HepG2 (cell line): ENCODE data around the gene TMEM117. TPM values are rescaled to one million over a fixed set of nuclear protein-coding genes. Genes with fewer than 3 reads are reported as not detected.

Source experiments
- ATAC-seq: fragments of 200-7000 bp; cut with Tn5 transposase; 3 replicates; pipeline ENCODE4 v1.9.1; 2020; ENCODE audit warnings: mild to moderate bottlenecking, moderate library complexity
- BruUV-seq: library from RNA; stranded (reverse); fragments of 400-500 nt; replicated peaks from 2 replicates; lab custom pipeline; 2021; lab: Mats Ljungman, UMichigan
- CTCF ChIA-PET: fragments of 300-600 bp; formaldehyde crosslinking; extraction: SDS; loops from one replicate; lab custom pipeline; 2021; ENCODE audit warnings: low total read pairs, inconsistent platforms, low intra/inter-chr PET ratio; lab: Yijun Ruan, JAX
- POLR2A ChIA-PET: fragments of 350-600 bp; sonication (Branson Sonifier 250); formaldehyde crosslinking; loops from one replicate; lab custom pipeline; 2020; ENCODE audit warnings: antibody characterized with exemption, inconsistent platforms; lab: Yijun Ruan, JAX
- DNase-seq: peaks from one replicate; pipeline ENCODE4 v3.0.0-alpha.2; 2015; ENCODE audit warnings: low spot score
- FAIRE-seq: peaks from 3 replicates; lab custom pipeline; 2011; peaks lifted over from hg19 to GRCh38; lab: Jason Lieb, UNC
- H2AFZ ChIP-seq: one replicate; pipeline ENCODE4 v1.6.1; 2011; ENCODE audit warnings: low read length, inconsistent platforms
- H3K27ac ChIP-seq: fragments of 300-600 bp; 3 replicates; pipeline ENCODE4 v1.8.0; 2011; ENCODE audit warnings: mixed run types, mild to moderate bottlenecking, mixed read lengths, low read length, inconsistent platforms; ENCODE audit not compliant: insufficient read depth; ENCODE audit errors: extremely low read length
- H3K27me3 ChIP-seq, 2 experiments: fragments of 200-600 bp in 1 of 2; 2 replicates in 1 of 2; 3 replicates in 1 of 2; pipeline versions ENCODE4 v1.6.0 to v1.8.0; 2011; ENCODE audit warnings: low read length in 2 of 2, mild to moderate bottlenecking in 2 of 2, moderate library complexity in 2 of 2, inconsistent platforms in 1 of 2; ENCODE audit not compliant: insufficient read depth in 2 of 2, control insufficient read depth in 1 of 2
- H3K36me3 ChIP-seq, 2 experiments: fragments of 200-600 bp in 1 of 2; replicated peaks in 1 of 2; 2 replicates in 1 of 2; 3 replicates in 1 of 2; pipeline versions ENCODE4 v1.5.1 to v1.8.0; 2011; ENCODE audit warnings: low read length in 2 of 2, inconsistent platforms in 1 of 2; ENCODE audit not compliant: insufficient read depth in 2 of 2, control insufficient read depth in 1 of 2
- H3K4me1 ChIP-seq: 2 replicates; pipeline ENCODE4 v1.5.1; 2012; ENCODE audit warnings: low read length, inconsistent platforms; ENCODE audit not compliant: insufficient read depth
- H3K4me2 ChIP-seq: 2 replicates; pipeline ENCODE4 v1.6.0; 2011; ENCODE audit warnings: low read depth, low read length, inconsistent platforms
- H3K4me3 ChIP-seq, 3 experiments: fragments of 200-600 bp in 1 of 3; sonication (generic), shearing (Covaris generic) in 1 of 3; replicated peaks in 1 of 3; 2 replicates each; pipeline ENCODE4 v1.5.1; 2011 to 2016; ENCODE audit warnings: low read length in 3 of 3, inconsistent platforms in 2 of 3, low read depth in 2 of 3, mild to moderate bottlenecking in 2 of 3, control low read depth in 1 of 3, mixed read lengths in 1 of 3; ENCODE audit not compliant: insufficient read depth in 1 of 3
- H3K79me2 ChIP-seq: one replicate; pipeline ENCODE4 v1.6.1; 2011; ENCODE audit warnings: low read length, inconsistent platforms; ENCODE audit not compliant: insufficient read depth
- H3K9ac ChIP-seq: 2 replicates; pipeline ENCODE4 v1.6.0; 2011; ENCODE audit warnings: mild to moderate bottlenecking, low read depth, low read length, inconsistent platforms; ENCODE audit not compliant: insufficient read depth
- H3K9me3 ChIP-seq: 2 replicates; pipeline ENCODE4 v1.5.1; 2012; ENCODE audit warnings: mild to moderate bottlenecking, low read length
- H4K20me1 ChIP-seq: 2 replicates; pipeline ENCODE4 v1.6.0; 2011; ENCODE audit warnings: inconsistent platforms, mild to moderate bottlenecking, low read length, moderate library complexity; ENCODE audit not compliant: insufficient read depth
- ATM ChIP-seq: fragments of 450-650 bp; IDR thresholded peaks from 2 replicates; pipeline ENCODE4 v1.7.1; 2017; ENCODE audit warnings: mild to moderate bottlenecking, borderline replicate concordance
- DDIT3 ChIP-seq: sonication (generic); formaldehyde crosslinking; IDR thresholded peaks from 2 replicates; pipeline ENCODE4 v1.4.0; 2020; ENCODE audit warnings: mild to moderate bottlenecking, missing genetic modification reagents
- FOSL1 ChIP-seq: sonication (generic); formaldehyde crosslinking; IDR thresholded peaks from 2 replicates; pipeline ENCODE4 v1.9.0; 2021; ENCODE audit warnings: missing genetic modification reagents, borderline replicate concordance
- HBP1 ChIP-seq: IDR thresholded peaks from 2 replicates; pipeline ENCODE4 v1.6.1; 2016; ENCODE audit warnings: low read depth, control low read depth
- HDAC2 ChIP-seq: sonication (generic); formaldehyde crosslinking; IDR thresholded peaks from 2 replicates; pipeline ENCODE4 v1.4.0; 2020; ENCODE audit warnings: missing genetic modification reagents
- JUNB ChIP-seq: sonication (generic); formaldehyde crosslinking; IDR thresholded peaks from 2 replicates; pipeline ENCODE4 v1.8.0; 2022; ENCODE audit warnings: missing genetic modification reagents, mild to moderate bottlenecking, borderline replicate concordance
- MEIS1 ChIP-seq: sonication (generic); formaldehyde crosslinking; IDR thresholded peaks from 2 replicates; pipeline ENCODE4 v1.9.0; 2021; ENCODE audit warnings: mild to moderate bottlenecking, missing genetic modification reagents, moderate library complexity, borderline replicate concordance
- MLXIP ChIP-seq: sonication (generic); formaldehyde crosslinking; IDR thresholded peaks from 2 replicates; pipeline ENCODE4 v1.9.0; 2021; ENCODE audit warnings: missing genetic modification reagents, borderline replicate concordance
- PHF5A ChIP-seq: IDR thresholded peaks from one replicate; pipeline ENCODE4 v1.6.1; 2018; ENCODE audit warnings: low read depth, missing genetic modification reagents; ENCODE audit not compliant: unreplicated experiment
- PITX1 ChIP-seq: sonication (generic); formaldehyde crosslinking; IDR thresholded peaks from 2 replicates; pipeline ENCODE4 v1.5.1; 2020; ENCODE audit warnings: mild to moderate bottlenecking, missing genetic modification reagents
- PTBP1 ChIP-seq: fragments of 200-400 bp; formaldehyde crosslinking; IDR thresholded peaks from 2 replicates; pipeline ENCODE4 v1.6.1; 2018; ENCODE audit warnings: low read length, low read depth; ENCODE audit not compliant: poor library complexity, severe bottlenecking
- RBM39 ChIP-seq: fragments of 200-400 bp; formaldehyde crosslinking; IDR thresholded peaks from one replicate; pipeline ENCODE4 v1.6.1; 2018; ENCODE audit warnings: antibody characterized with exemption, mild to moderate bottlenecking, low read depth, low read length; ENCODE audit not compliant: poor library complexity, severe bottlenecking
- RFX1 ChIP-seq: fragments of 450-650 bp; IDR thresholded peaks from 2 replicates; pipeline ENCODE4 v1.6.1; 2017
- ZKSCAN5 ChIP-seq: sonication (generic); formaldehyde crosslinking; IDR thresholded peaks from 2 replicates; pipeline ENCODE4 v1.5.1; 2020; ENCODE audit warnings: mild to moderate bottlenecking, missing genetic modification reagents
- ZNF468 ChIP-seq: sonication (generic); formaldehyde crosslinking; IDR thresholded peaks from 2 replicates; pipeline ENCODE4 v1.8.0; 2022; ENCODE audit warnings: mild to moderate bottlenecking, moderate library complexity, missing genetic modification reagents
- ZNF773 ChIP-seq: sonication (generic); formaldehyde crosslinking; IDR thresholded peaks from 2 replicates; pipeline ENCODE4 v1.4.0; 2020; ENCODE audit warnings: missing genetic modification reagents, borderline replicate concordance
- WGBS: methylation state at CpG from one replicate; pipeline ENCODE4 v1.1.6; 2017; ENCODE audit warnings: low lambda C conversion rate; 5-methylcytosine and 5-hydroxymethylcytosine counted together
- in situ Hi-C: cut with HindIII; loops from 2 replicates; pipeline ENCODE4 v1.10.0; 2017; ENCODE audit warnings: low pct_unique_long_range_greater_than_20kb; ENCODE audit not compliant: extremely low pct_ligation_motif_present
- intact Hi-C: fragments of 100-400 bp; cut with micrococcal nuclease; formaldehyde crosslinking; loops from one replicate; pipeline ENCODE4 v1.10.0; 2022; ENCODE audit not compliant: unreplicated experiment
- polyA plus RNA-seq, 8 experiments: library from polyadenylated mRNA; depleted of rRNA in 3 of 8; stranded (reverse) in 7 of 8; unstranded in 1 of 8; fragments of >200 nt; fragmentation: Illumina TruSeq in 4 of 8; extraction: Trizol in 4 of 8; gene quantifications; 2 replicates each; pipeline versions ENCODE4 v1.2.1 to v1.2.3, GENCODE V29; 2011 to 2016; ENCODE audit warnings: low read depth in 4 of 8, missing spikeins in 1 of 8, mixed read lengths in 1 of 8; ENCODE audit not compliant: insufficient read depth in 1 of 8
- total RNA-seq, 5 experiments: library from RNA; depleted of rRNA; stranded (reverse); fragments of >200 nt; fragmentation: Illumina TruSeq; extraction: Trizol; gene quantifications; 2 replicates each; pipeline ENCODE4 v1.2.3, GENCODE V29; 2016; ENCODE audit warnings: low read depth in 1 of 5

TMEM117 gene
- total and polyA plus RNA-seq, 2 of the 13 experiments (the other 11 are each of a cell fraction or from before 2014, with no cell fraction given) = 2.8 to 8.5 TPM

- Histone ChIP-seq H2AFZ (no peak overlapping the region), H3K9me3 (no peaks in the 10 kb centered on the region), H3K27me3 (no peaks in the 10 kb centered on the region), H3K9ac (no peak overlapping the region), H3K4me1 (0 out of 2 replicates have a peak, but pooled peaks cover 4% of the 10 kb centered on the region), H4K20me1 (no peaks in the 10 kb centered on the region), H3K27ac (no peak overlapping the region), H3K79me2 (no peaks in the 10 kb centered on the region), H3K36me3 (no peaks in the 10 kb centered on the region), H3K4me2 (no peak overlapping the region), H3K4me3 (no peak overlapping the region)
- CTCF ChIA-PET = interaction anchor here (1.3 to 2.9 kb wide), 3 partner anchors 107 to 438 kb away, joined by 5 to 44 read pairs (median 8); no protein-coding TSS in a partner anchor
- in situ Hi-C loops = loop anchor here (5.0 to 25.0 kb wide), 2 partner anchors 106 to 371 kb away; no protein-coding TSS in a partner anchor
- FAIRE-seq (no peak), ATAC-seq (no peak), DNase-seq (no peak)
- intact Hi-C loops = loop anchor here (2.0 to 5.0 kb wide), 3 partner anchors 126 to 439 kb away; partner anchors contain the start of genes IRAK4 and PUS7L
- BruUV-seq = no TSS peak
- TF ChIP-seq PTBP1 = no peak
- TF ChIP-seq JUNB (CRISPR knock-in tag) = no peak
- TF ChIP-seq DDIT3 (CRISPR knock-in tag) = no peak
- TF ChIP-seq ATM = no peak
- no peak for TF ChIP-seq MLXIP (CRISPR knock-in tag)
- TF ChIP-seq HDAC2 (CRISPR knock-in tag) = no peak
- no peak for TF ChIP-seq ZKSCAN5 (CRISPR knock-in tag)
- TF ChIP-seq RBM39 = no peak
- TF ChIP-seq ZNF773 (CRISPR knock-in tag) = no peak
- TF ChIP-seq MEIS1 (CRISPR knock-in tag) = no peak
- TF ChIP-seq ZNF468 (CRISPR knock-in tag) = no peak
- no peak for TF ChIP-seq PHF5A
- no peak for TF ChIP-seq RFX1
- TF ChIP-seq PITX1 (CRISPR knock-in tag) = no peak
- TF ChIP-seq HBP1 (CRISPR knock-in tag) = no peak
- TF ChIP-seq FOSL1 (CRISPR knock-in tag) = no peak
- WGBS = 61% methylated on average over 2 of the region's 2 CpGs
- POLR2A ChIA-PET = no interaction called here
Observed at GRCh38 chr12:43883311-43883710, 47.4 kb downstream of the TMEM117 start.
